Measurements from ENCODE around the gene RNF224.

RNF224 gene

GRCh38 chr9:137227853-137228505 is 677 bp downstream of the RNF224 start:
- TF ChIP-seq, protein P1, sequence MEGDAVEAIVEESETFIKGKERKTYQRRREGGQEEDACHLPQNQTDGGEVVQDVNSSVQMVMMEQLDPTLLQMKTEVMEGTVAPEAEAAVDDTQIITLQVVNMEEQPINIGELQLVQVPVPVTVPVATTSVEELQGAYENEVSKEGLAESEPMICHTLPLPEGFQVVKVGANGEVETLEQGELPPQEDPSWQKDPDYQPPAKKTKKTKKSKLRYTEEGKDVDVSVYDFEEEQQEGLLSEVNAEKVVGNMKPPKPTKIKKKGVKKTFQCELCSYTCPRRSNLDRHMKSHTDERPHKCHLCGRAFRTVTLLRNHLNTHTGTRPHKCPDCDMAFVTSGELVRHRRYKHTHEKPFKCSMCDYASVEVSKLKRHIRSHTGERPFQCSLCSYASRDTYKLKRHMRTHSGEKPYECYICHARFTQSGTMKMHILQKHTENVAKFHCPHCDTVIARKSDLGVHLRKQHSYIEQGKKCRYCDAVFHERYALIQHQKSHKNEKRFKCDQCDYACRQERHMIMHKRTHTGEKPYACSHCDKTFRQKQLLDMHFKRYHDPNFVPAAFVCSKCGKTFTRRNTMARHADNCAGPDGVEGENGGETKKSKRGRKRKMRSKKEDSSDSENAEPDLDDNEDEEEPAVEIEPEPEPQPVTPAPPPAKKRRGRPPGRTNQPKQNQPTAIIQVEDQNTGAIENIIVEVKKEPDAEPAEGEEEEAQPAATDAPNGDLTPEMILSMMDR (IDR thresholded peaks at IDR 0.05; ENCODE audit: low read depth, low read length), result no peak
- Histone ChIP-seq H3K36me3 (no peaks in the 10 kb centered on the region), H3K4me1 (peaks cover 8% of the 10 kb centered on the region), H3K27me3 (no peaks in the 10 kb centered on the region), H3K4me3 (ENCODE audit: low read depth, low read length) (no peak overlapping the region), H3K9me3 (no peaks in the 10 kb centered on the region)
- no peak for DNase-seq

GRCh38 chr9:137228506-137228967 is 1.2 kb downstream of the RNF224 start:
- no peaks in the 10 kb centered on the region for H3K36me3 ChIP-seq
- H3K9me3 ChIP-seq, result no peaks in the 10 kb centered on the region
- peaks cover 7% of the 10 kb centered on the region; the same call in 1 of the 2 replicates for H3K4me1 ChIP-seq
- H3K4me3 ChIP-seq (ENCODE audit: low read depth, low read length), result no peak overlapping the region
- no peak for DNase-seq
- TF ChIP-seq, protein P1 (IDR thresholded peaks at IDR 0.05; ENCODE audit: low read depth, low read length), result no peak
- H3K27me3 ChIP-seq, result no peaks in the 10 kb centered on the region

DNA sequence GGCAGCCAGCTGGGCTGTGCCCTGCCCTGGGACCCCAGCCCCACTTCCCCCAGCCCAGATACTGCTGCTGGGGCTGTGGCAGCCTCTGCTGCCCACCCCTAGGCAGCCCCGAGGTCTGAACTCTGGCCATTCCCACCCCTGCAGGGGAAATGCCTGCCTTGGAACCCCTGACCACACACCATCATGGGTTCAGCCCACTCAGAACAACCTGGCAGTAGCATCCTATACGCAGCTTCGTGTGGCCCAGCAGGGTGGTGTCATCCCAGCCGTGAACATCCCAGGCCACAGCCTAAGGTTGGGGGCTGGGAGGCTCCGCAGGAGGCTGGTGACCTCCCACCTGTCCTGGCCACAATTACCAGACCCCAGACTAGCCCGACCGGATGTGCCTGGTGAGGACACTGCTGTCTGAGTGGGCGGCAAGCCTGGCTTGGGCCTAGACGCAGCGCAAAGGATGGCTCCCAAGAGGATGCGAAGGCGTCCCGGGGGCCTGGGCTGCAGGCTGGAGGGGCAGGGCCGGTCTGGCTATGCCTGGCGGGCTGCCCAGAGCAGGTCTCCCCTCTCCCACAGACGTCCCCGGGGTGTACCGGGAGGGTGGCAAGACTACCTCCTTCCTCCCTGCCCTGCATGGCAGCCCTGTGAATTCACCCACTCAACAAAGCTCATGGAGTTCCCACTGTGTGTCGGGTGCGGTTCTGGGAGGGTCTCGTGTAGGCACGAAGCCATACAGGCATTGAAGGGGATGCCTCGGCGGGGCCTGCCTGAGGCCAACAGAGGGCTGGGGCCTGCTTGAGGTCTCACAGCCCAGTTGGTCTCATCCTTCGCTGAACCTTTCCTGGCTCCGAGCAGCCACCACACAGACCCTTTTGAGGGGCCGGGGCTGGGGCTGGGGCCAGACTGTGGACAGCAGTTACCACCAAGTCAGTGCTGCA is 1.9 kb downstream of the RNF224 start:
- no peaks in the 10 kb centered on the region for H3K9me3 ChIP-seq
- no peaks in the 10 kb centered on the region for H3K27me3 ChIP-seq
- TF ChIP-seq, protein P1 (IDR thresholded peaks at IDR 0.05; ENCODE audit: low read depth, low read length), result no peak
- no peak overlapping the region for H3K4me3 ChIP-seq (ENCODE audit: low read depth, low read length)
- H3K4me1 ChIP-seq, result peaks cover 7% of the 10 kb centered on the region; the same call in 1 of the 2 replicates
- DNase-seq, result peak; percentile 52
- no peaks in the 10 kb centered on the region for H3K36me3 ChIP-seq

GRCh38 chr9:137229903-137230704 is 2.8 kb downstream of the RNF224 start:
- no peaks in the 10 kb centered on the region for H3K9me3 ChIP-seq
- no peak overlapping the region for H3K4me3 ChIP-seq (ENCODE audit: low read depth, low read length)
- peaks cover 7% of the 10 kb centered on the region; the same call in 1 of the 2 replicates for H3K4me1 ChIP-seq
- TF ChIP-seq, protein P1 (IDR thresholded peaks at IDR 0.05; ENCODE audit: low read depth, low read length), result no peak
- H3K36me3 ChIP-seq, result no peaks in the 10 kb centered on the region
- H3K27me3 ChIP-seq, result no peaks in the 10 kb centered on the region
- no peak for DNase-seq

GRCh38 chr9:137230705-137231371 is 3.5 kb downstream of the RNF224 start, which contains the start of gene SLC34A3:
SLC34A3 (plus strand) TSS chr9:137230901; CDS start chr9:137231703, 802 bp downstream.
- H3K36me3 ChIP-seq, result no peaks in the 10 kb centered on the region
- no peaks in the 10 kb centered on the region for H3K9me3 ChIP-seq
- H3K27me3 ChIP-seq, result no peaks in the 10 kb centered on the region
- no peak for DNase-seq
- TF ChIP-seq, protein P1 (IDR thresholded peaks at IDR 0.05; ENCODE audit: low read depth, low read length), result no peak
- H3K4me1 ChIP-seq, result peaks cover 7% of the 10 kb centered on the region; the same call in 1 of the 2 replicates
- no peak within 1 kb of the TSS for H3K4me3 ChIP-seq (ENCODE audit: low read depth, low read length)

All from BE2C (cell line).